HepG2 (cell line): Measurements from ENCODE around the gene KCND2. TPM values are rescaled to one million over a fixed set of nuclear protein-coding genes. Genes with fewer than 3 reads are reported as not detected.

ENCODE experiments used
- ATAC-seq: fragments of 200-7000 bp; cut with Tn5 transposase; 3 replicates; pipeline ENCODE4 v1.9.1; 2020; ENCODE audit warnings: mild to moderate bottlenecking, moderate library complexity
- BruUV-seq: library from RNA; stranded (reverse); fragments of 400-500 nt; replicated peaks from 2 replicates; lab custom pipeline; 2021; lab: Mats Ljungman, UMichigan
- CTCF ChIA-PET: fragments of 300-600 bp; formaldehyde crosslinking; extraction: SDS; loops from one replicate; lab custom pipeline; 2021; ENCODE audit warnings: low total read pairs, inconsistent platforms, low intra/inter-chr PET ratio; lab: Yijun Ruan, JAX
- POLR2A ChIA-PET: fragments of 350-600 bp; sonication (Branson Sonifier 250); formaldehyde crosslinking; loops from one replicate; lab custom pipeline; 2020; ENCODE audit warnings: antibody characterized with exemption, inconsistent platforms; lab: Yijun Ruan, JAX
- DNase-seq: peaks from one replicate; pipeline ENCODE4 v3.0.0-alpha.2; 2015; ENCODE audit warnings: low spot score
- FAIRE-seq: peaks from 3 replicates; lab custom pipeline; 2011; peaks lifted over from hg19 to GRCh38; lab: Jason Lieb, UNC
- H2AFZ ChIP-seq: one replicate; pipeline ENCODE4 v1.6.1; 2011; ENCODE audit warnings: low read length, inconsistent platforms
- H3K27ac ChIP-seq: fragments of 300-600 bp; 3 replicates; pipeline ENCODE4 v1.8.0; 2011; ENCODE audit warnings: mixed run types, mild to moderate bottlenecking, mixed read lengths, low read length, inconsistent platforms; ENCODE audit not compliant: insufficient read depth; ENCODE audit errors: extremely low read length
- H3K27me3 ChIP-seq, 2 experiments: fragments of 200-600 bp in 1 of 2; 2 replicates in 1 of 2; 3 replicates in 1 of 2; pipeline versions ENCODE4 v1.6.0 to v1.8.0; 2011; ENCODE audit warnings: low read length in 2 of 2, mild to moderate bottlenecking in 2 of 2, moderate library complexity in 2 of 2, inconsistent platforms in 1 of 2; ENCODE audit not compliant: insufficient read depth in 2 of 2, control insufficient read depth in 1 of 2
- H3K36me3 ChIP-seq, 2 experiments: fragments of 200-600 bp in 1 of 2; replicated peaks in 1 of 2; 2 replicates in 1 of 2; 3 replicates in 1 of 2; pipeline versions ENCODE4 v1.5.1 to v1.8.0; 2011; ENCODE audit warnings: low read length in 2 of 2, inconsistent platforms in 1 of 2; ENCODE audit not compliant: insufficient read depth in 2 of 2, control insufficient read depth in 1 of 2
- H3K4me1 ChIP-seq: 2 replicates; pipeline ENCODE4 v1.5.1; 2012; ENCODE audit warnings: low read length, inconsistent platforms; ENCODE audit not compliant: insufficient read depth
- H3K4me2 ChIP-seq: 2 replicates; pipeline ENCODE4 v1.6.0; 2011; ENCODE audit warnings: low read depth, low read length, inconsistent platforms
- H3K4me3 ChIP-seq, 3 experiments: fragments of 200-600 bp in 1 of 3; sonication (generic), shearing (Covaris generic) in 1 of 3; replicated peaks in 1 of 3; 2 replicates each; pipeline ENCODE4 v1.5.1; 2011 to 2016; ENCODE audit warnings: low read length in 3 of 3, inconsistent platforms in 2 of 3, low read depth in 2 of 3, mild to moderate bottlenecking in 2 of 3, control low read depth in 1 of 3, mixed read lengths in 1 of 3; ENCODE audit not compliant: insufficient read depth in 1 of 3
- H3K79me2 ChIP-seq: one replicate; pipeline ENCODE4 v1.6.1; 2011; ENCODE audit warnings: low read length, inconsistent platforms; ENCODE audit not compliant: insufficient read depth
- H3K9ac ChIP-seq: 2 replicates; pipeline ENCODE4 v1.6.0; 2011; ENCODE audit warnings: mild to moderate bottlenecking, low read depth, low read length, inconsistent platforms; ENCODE audit not compliant: insufficient read depth
- H3K9me3 ChIP-seq: 2 replicates; pipeline ENCODE4 v1.5.1; 2012; ENCODE audit warnings: mild to moderate bottlenecking, low read length
- H4K20me1 ChIP-seq: 2 replicates; pipeline ENCODE4 v1.6.0; 2011; ENCODE audit warnings: inconsistent platforms, mild to moderate bottlenecking, low read length, moderate library complexity; ENCODE audit not compliant: insufficient read depth
- EEA1 ChIP-seq: sonication (generic); formaldehyde crosslinking; IDR thresholded peaks from 2 replicates; pipeline ENCODE4 v1.5.1; 2020; ENCODE audit warnings: mild to moderate bottlenecking, missing genetic modification reagents, borderline replicate concordance
- MLXIP ChIP-seq: sonication (generic); formaldehyde crosslinking; IDR thresholded peaks from 2 replicates; pipeline ENCODE4 v1.9.0; 2021; ENCODE audit warnings: missing genetic modification reagents, borderline replicate concordance
- SETDB1 ChIP-seq: sonication (generic); formaldehyde crosslinking; IDR thresholded peaks from 2 replicates; pipeline ENCODE4 v1.5.1; 2020; ENCODE audit warnings: missing genetic modification reagents, mild to moderate bottlenecking, borderline replicate concordance
- SOX5 ChIP-seq: IDR thresholded peaks from 2 replicates; pipeline ENCODE4 v1.6.1; 2016; ENCODE audit warnings: borderline replicate concordance
- ZC3H13 ChIP-seq: sonication (generic); formaldehyde crosslinking; IDR thresholded peaks from 2 replicates; pipeline ENCODE4 v1.8.1; 2023; ENCODE audit warnings: mild to moderate bottlenecking, missing genetic modification reagents, moderate library complexity
- ZNF431 ChIP-seq: sonication (generic); formaldehyde crosslinking; IDR thresholded peaks from 2 replicates; pipeline ENCODE4 v1.9.0; 2022; ENCODE audit warnings: missing genetic modification reagents, low read depth, mild to moderate bottlenecking, borderline replicate concordance
- ZNF549 ChIP-seq: sonication (generic); formaldehyde crosslinking; IDR thresholded peaks from 2 replicates; pipeline ENCODE4 v1.5.0; 2020; ENCODE audit warnings: missing genetic modification reagents
- WGBS: methylation state at CpG from one replicate; pipeline ENCODE4 v1.1.6; 2017; ENCODE audit warnings: low lambda C conversion rate; 5-methylcytosine and 5-hydroxymethylcytosine counted together
- in situ Hi-C: cut with HindIII; loops from 2 replicates; pipeline ENCODE4 v1.10.0; 2017; ENCODE audit warnings: low pct_unique_long_range_greater_than_20kb; ENCODE audit not compliant: extremely low pct_ligation_motif_present
- intact Hi-C: fragments of 100-400 bp; cut with micrococcal nuclease; formaldehyde crosslinking; loops from one replicate; pipeline ENCODE4 v1.10.0; 2022; ENCODE audit not compliant: unreplicated experiment
- polyA plus RNA-seq, 8 experiments: library from polyadenylated mRNA; depleted of rRNA in 3 of 8; stranded (reverse) in 7 of 8; unstranded in 1 of 8; fragments of >200 nt; fragmentation: Illumina TruSeq in 4 of 8; extraction: Trizol in 4 of 8; gene quantifications; 2 replicates each; pipeline versions ENCODE4 v1.2.1 to v1.2.3, GENCODE V29; 2011 to 2016; ENCODE audit warnings: low read depth in 4 of 8, missing spikeins in 1 of 8, mixed read lengths in 1 of 8; ENCODE audit not compliant: insufficient read depth in 1 of 8
- total RNA-seq, 5 experiments: library from RNA; depleted of rRNA; stranded (reverse); fragments of >200 nt; fragmentation: Illumina TruSeq; extraction: Trizol; gene quantifications; 2 replicates each; pipeline ENCODE4 v1.2.3, GENCODE V29; 2016; ENCODE audit warnings: low read depth in 1 of 5

The KCND2 gene
- total and polyA plus RNA-seq, 2 of the 13 experiments (the other 11 are each of a cell fraction or from before 2014, with no cell fraction given): not detected

GRCh38 chr7:120274482-120274881, 1.5 kb downstream of the KCND2 start:
- WGBS: 53% methylated on average over 9 of the region's 16 CpGs
- Histone ChIP-seq H4K20me1 (no peaks in the 10 kb centered on the region), H3K4me2 (no peak overlapping the region), H3K9me3 (no peaks in the 10 kb centered on the region), H3K36me3 (no peaks in the 10 kb centered on the region), H3K4me1 (no peaks in the 10 kb centered on the region), H2AFZ (no peak overlapping the region), H3K79me2 (no peaks in the 10 kb centered on the region), H3K27ac (no peak overlapping the region), H3K9ac (no peak overlapping the region), H3K4me3 (no peak overlapping the region), H3K27me3 (peaks cover 0 to 21% of the 10 kb centered on the region in 2 experiments; a peak in 3 of 5 replicates)
- ATAC-seq (no peak), FAIRE-seq (no peak), DNase-seq (no peak)
- TF ChIP-seq ZNF549 (CRISPR knock-in tag) (no peak), ZC3H13 (CRISPR knock-in tag) (no peak), EEA1 (no peak), SETDB1 (CRISPR knock-in tag) (no peak), SOX5 (CRISPR knock-in tag) (no peak), ZNF431 (CRISPR knock-in tag) (no peak), MLXIP (no peak)
- ChIA-PET CTCF (no interaction called here), POLR2A (no interaction called here)
- BruUV-seq: no TSS peak
- intact Hi-C loops: loop anchor here (10.0 kb wide), 1 partner anchor 280 kb away; no protein-coding TSS in a partner anchor
- in situ Hi-C loops: loop anchor here (5.0 kb wide), 1 partner anchor 337 kb away; no protein-coding TSS in a partner anchor
